Measurements from ENCODE around the gene HIVEP1.

The HIVEP1 gene

GRCh38 chr6:12058172-12058961 is 46.3 kb downstream of the HIVEP1 start:
- TF ChIP-seq CTCF (conservative IDR thresholded peaks at IDR 0.05; ENCODE audit: low read length) = no peak
- no peak for DNase-seq (ENCODE audit: low read depth)
- H3K4me3 ChIP-seq (ENCODE audit: low read length) = no peak overlapping the region

GRCh38 chr6:12060780-12061609 is 48.9 kb downstream of the HIVEP1 start:
- DNase-seq (ENCODE audit: low read depth) = no peak
- TF ChIP-seq CTCF (conservative IDR thresholded peaks at IDR 0.05; ENCODE audit: low read length) = no peak
- no peak overlapping the region for H3K4me3 ChIP-seq (ENCODE audit: low read length)

- no peak overlapping the region for H3K4me3 ChIP-seq (ENCODE audit: low read length)
- no peak for TF ChIP-seq CTCF (conservative IDR thresholded peaks at IDR 0.05; ENCODE audit: low read length)
- DNase-seq (ENCODE audit: low read depth) = no peak
These were observed 50.5 kb downstream of the HIVEP1 start for GRCh38 chr6:12062605-12063004.

GRCh38 chr6:12064131-12064530 is 52.0 kb downstream of the HIVEP1 start:
- H3K4me3 ChIP-seq (ENCODE audit: low read length) = no peak overlapping the region; the same call in 1 of the 2 replicates
- peak; percentile 84 for DNase-seq (ENCODE audit: low read depth)
- TF ChIP-seq CTCF (conservative IDR thresholded peaks at IDR 0.05; ENCODE audit: low read length) = no peak

GRCh38 chr6:12064538-12065071 is 52.5 kb downstream of the HIVEP1 start:
- no peak for TF ChIP-seq CTCF (conservative IDR thresholded peaks at IDR 0.05; ENCODE audit: low read length)
- H3K4me3 ChIP-seq (ENCODE audit: low read length) = no peak overlapping the region; the same call in 1 of the 2 replicates
- no peak for DNase-seq (ENCODE audit: low read depth)

GRCh38 chr6:12065321-12066140 is 53.4 kb downstream of the HIVEP1 start:
- no peak for DNase-seq (ENCODE audit: low read depth)
- no peak for TF ChIP-seq CTCF (conservative IDR thresholded peaks at IDR 0.05; ENCODE audit: low read length)
- no peak overlapping the region for H3K4me3 ChIP-seq (ENCODE audit: low read length)
